ENCODE data around the gene BABAM2. TPM values are rescaled to one million over a fixed set of nuclear protein-coding genes. Genes with fewer than 3 reads are reported as not detected.

BABAM2 gene
- total RNA-seq, 1 experiment from 2014 or later, result 46.1 TPM

DNA sequence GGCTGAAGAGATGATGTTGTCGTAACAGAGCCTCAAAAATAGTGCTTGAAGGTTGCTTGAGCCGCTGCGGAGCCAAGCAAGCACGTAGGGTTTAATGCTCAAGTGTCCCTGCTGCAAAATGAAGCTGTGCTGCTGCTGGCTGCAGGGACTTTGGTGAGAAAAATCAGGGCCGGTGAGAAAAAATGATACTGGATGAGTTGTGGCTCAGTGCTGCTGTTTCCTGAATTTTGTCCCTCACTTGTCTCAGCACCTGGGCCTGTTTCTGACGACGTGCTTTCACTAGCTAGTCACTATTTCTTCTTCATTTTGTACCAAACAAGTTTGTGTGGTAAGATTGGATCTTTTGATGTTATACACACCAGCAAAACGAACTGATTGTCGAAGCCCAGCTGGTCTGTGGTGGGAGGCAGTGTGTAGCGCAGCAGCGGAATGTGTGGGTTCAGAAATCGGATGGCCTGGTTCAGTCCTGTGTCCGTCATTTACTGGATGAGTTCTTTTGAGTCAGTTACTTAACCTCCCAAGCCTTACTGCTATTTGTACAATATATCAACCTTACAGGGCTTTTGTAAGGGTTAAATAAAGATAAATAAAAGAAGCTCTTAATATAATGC, 329.3 kb downstream of the BABAM2 start:
- no peak overlapping the region for H2AFZ ChIP-seq
- H3K4me1 ChIP-seq (replicated peaks; ENCODE audit: insufficient read depth), result peaks cover 19% of the 10 kb centered on the region
- H4K20me1 ChIP-seq (ENCODE audit: insufficient read depth), result 0 out of 2 replicates have a peak, but pooled peaks cover 4% of the 10 kb centered on the region
- H3K79me2 ChIP-seq (ENCODE audit: low read depth), result no peaks in the 10 kb centered on the region
- CTCF ChIA-PET, result no interaction called here
- H3K4me2 ChIP-seq, result no peak overlapping the region
- peaks cover 4% of the 10 kb centered on the region; the same call in 1 of the 2 replicates for H3F3A ChIP-seq (ENCODE audit: insufficient read depth, low read depth)
- no peaks in the 10 kb centered on the region for H3K9me2 ChIP-seq (ENCODE audit: insufficient read depth)
- no peaks in the 10 kb centered on the region for H3K27me3 ChIP-seq (ENCODE audit: insufficient read depth, low read depth)
- POLR2A ChIA-PET (ENCODE audit: unreplicated experiment), result interaction anchor here (0.6 kb wide), 1 partner anchor 20 kb away, joined by 3 read pairs; no protein-coding TSS in a partner anchor
- no peaks in the 10 kb centered on the region for H3K9me3 ChIP-seq (ENCODE audit: insufficient read depth, low read depth)
- intact Hi-C loops (cut with micrococcal nuclease; ENCODE audit: unreplicated experiment), result no loop called here
- no peak overlapping the region for H3K4me3 ChIP-seq
- TF ChIP-seq, protein P1, sequence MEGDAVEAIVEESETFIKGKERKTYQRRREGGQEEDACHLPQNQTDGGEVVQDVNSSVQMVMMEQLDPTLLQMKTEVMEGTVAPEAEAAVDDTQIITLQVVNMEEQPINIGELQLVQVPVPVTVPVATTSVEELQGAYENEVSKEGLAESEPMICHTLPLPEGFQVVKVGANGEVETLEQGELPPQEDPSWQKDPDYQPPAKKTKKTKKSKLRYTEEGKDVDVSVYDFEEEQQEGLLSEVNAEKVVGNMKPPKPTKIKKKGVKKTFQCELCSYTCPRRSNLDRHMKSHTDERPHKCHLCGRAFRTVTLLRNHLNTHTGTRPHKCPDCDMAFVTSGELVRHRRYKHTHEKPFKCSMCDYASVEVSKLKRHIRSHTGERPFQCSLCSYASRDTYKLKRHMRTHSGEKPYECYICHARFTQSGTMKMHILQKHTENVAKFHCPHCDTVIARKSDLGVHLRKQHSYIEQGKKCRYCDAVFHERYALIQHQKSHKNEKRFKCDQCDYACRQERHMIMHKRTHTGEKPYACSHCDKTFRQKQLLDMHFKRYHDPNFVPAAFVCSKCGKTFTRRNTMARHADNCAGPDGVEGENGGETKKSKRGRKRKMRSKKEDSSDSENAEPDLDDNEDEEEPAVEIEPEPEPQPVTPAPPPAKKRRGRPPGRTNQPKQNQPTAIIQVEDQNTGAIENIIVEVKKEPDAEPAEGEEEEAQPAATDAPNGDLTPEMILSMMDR (conservative IDR thresholded peaks at IDR 0.05), result no peak
- TF ChIP-seq EZH2 (IDR thresholded peaks at IDR 0.05; ENCODE audit: low read depth), result no peak
- no peak for DNase-seq
- no peaks in the 10 kb centered on the region for H3K36me3 ChIP-seq (ENCODE audit: low read depth)
- H3K27ac ChIP-seq, result no peak overlapping the region
- no TSS peak for BruUV-seq (replicated peaks)

DNA sequence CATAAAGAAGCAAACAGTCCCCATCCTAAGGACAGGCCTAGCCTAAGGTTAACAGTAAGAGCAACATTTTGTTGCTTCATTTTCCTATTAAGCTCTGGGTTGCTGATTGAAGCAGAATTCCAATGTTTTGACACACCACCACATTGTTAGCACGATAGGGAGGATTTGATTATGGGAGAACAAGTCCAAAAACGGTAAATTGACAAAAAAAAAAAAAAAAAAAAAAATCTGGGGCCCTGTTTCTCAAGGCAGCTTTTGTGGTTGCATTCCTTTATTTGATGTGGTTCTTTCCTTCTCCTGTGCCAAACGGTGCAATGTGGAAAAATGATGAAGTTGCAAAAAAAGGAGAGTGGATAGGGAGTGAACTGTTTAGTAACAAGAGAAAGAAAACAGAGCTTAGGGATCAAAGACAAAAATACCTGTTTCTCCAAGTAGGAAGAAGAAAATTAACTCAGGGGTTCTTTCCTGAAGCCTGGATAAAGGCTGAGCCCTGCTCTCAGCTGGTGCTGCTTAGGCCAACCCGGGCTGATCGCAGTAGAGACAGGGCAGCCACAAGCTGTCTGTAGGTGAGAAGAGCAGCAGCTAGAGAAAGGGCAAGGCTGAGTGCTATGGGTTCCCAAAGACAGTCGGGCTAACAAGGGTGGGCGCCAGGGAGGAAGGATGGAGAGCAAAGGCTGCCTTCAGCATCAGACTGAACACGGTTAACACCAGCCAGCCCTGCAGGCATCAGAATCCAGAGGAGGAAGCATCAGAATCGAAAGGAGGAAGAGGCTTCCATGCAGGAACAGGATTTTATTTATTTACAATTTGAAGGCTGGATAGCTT, 334.3 kb downstream of the BABAM2 start:
- peak overlapping the region; percentile 9; the same call in 1 of the 2 replicates for H3K27ac ChIP-seq
- no peaks in the 10 kb centered on the region for H3K27me3 ChIP-seq (ENCODE audit: insufficient read depth, low read depth)
- intact Hi-C loops (cut with micrococcal nuclease; ENCODE audit: unreplicated experiment), result no loop called here
- no TSS peak for BruUV-seq (replicated peaks)
- no peaks in the 10 kb centered on the region for H4K20me1 ChIP-seq (ENCODE audit: insufficient read depth)
- H3K79me2 ChIP-seq (ENCODE audit: low read depth), result no peaks in the 10 kb centered on the region
- peaks cover 4% of the 10 kb centered on the region; the same call in 1 of the 2 replicates for H3F3A ChIP-seq (ENCODE audit: insufficient read depth, low read depth)
- no peak overlapping the region for H3K4me3 ChIP-seq
- no peaks in the 10 kb centered on the region for H3K9me2 ChIP-seq (ENCODE audit: insufficient read depth)
- H3K9me3 ChIP-seq (ENCODE audit: insufficient read depth, low read depth), result no peaks in the 10 kb centered on the region
- TF ChIP-seq EZH2 (IDR thresholded peaks at IDR 0.05; ENCODE audit: low read depth), result no peak
- TF ChIP-seq, protein P1 (conservative IDR thresholded peaks at IDR 0.05), result no peak
- ChIA-PET CTCF (no interaction called here), POLR2A (ENCODE audit: unreplicated experiment) (interaction anchor here (0.7 kb wide), 1 partner anchor 9 kb away, joined by 6 read pairs; no protein-coding TSS in a partner anchor)
- H2AFZ ChIP-seq, result no peak overlapping the region
- H3K36me3 ChIP-seq (ENCODE audit: low read depth), result no peaks in the 10 kb centered on the region
- H3K4me2 ChIP-seq, result no peak overlapping the region
- peaks cover 19% of the 10 kb centered on the region for H3K4me1 ChIP-seq (replicated peaks; ENCODE audit: insufficient read depth)
- peak in 1 of 2 experiments; percentile 58 for DNase-seq

DNA sequence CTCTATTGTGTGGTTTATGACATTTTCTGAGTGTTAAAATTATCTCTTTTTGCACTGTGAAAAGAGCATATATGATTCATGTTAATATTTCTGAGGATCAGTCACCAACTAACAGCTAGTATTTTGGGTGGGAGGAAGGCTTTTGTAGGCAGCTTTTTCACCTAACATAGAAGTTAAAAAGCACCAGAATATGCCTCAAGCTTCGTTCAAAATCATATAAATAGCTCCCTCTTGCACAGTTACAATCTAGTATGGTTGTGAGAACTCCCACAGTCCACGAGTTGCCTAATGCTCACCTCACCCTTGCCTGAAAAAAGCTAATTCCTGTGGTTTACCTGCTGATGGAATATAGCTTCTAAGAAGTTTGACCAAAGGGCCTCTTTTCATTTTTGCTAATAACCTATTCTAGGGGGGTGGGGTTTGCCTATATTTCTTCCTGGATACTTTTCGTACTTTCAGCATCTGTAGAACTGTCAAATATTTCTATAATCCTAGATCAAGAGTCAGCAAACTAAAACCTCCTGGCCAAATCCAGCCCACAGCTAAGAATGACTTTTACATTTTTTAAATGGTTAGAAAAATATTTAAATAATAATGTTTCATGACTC, 335.0 kb downstream of the BABAM2 start:
- CTCF ChIA-PET, result no interaction called here
- H3K27me3 ChIP-seq (ENCODE audit: insufficient read depth, low read depth), result no peaks in the 10 kb centered on the region
- H3K79me2 ChIP-seq (ENCODE audit: low read depth), result no peaks in the 10 kb centered on the region
- H2AFZ ChIP-seq, result no peak overlapping the region
- H3K4me2 ChIP-seq, result no peak overlapping the region
- peaks cover 3% of the 10 kb centered on the region; the same call in 1 of the 2 replicates for H3K9me2 ChIP-seq (ENCODE audit: insufficient read depth)
- H4K20me1 ChIP-seq (ENCODE audit: insufficient read depth), result no peaks in the 10 kb centered on the region
- intact Hi-C loops (cut with micrococcal nuclease; ENCODE audit: unreplicated experiment), result no loop called here
- no peak for TF ChIP-seq EZH2 (IDR thresholded peaks at IDR 0.05; ENCODE audit: low read depth)
- TF ChIP-seq, protein P1 (conservative IDR thresholded peaks at IDR 0.05), result no peak
- peaks cover 4% of the 10 kb centered on the region; the same call in 1 of the 2 replicates for H3F3A ChIP-seq (ENCODE audit: insufficient read depth, low read depth)
- H3K36me3 ChIP-seq (ENCODE audit: low read depth), result no peaks in the 10 kb centered on the region
- H3K9me3 ChIP-seq (ENCODE audit: insufficient read depth, low read depth), result no peaks in the 10 kb centered on the region
- H3K27ac ChIP-seq, result no peak overlapping the region
- DNase-seq, result peak in 1 of 2 experiments; percentile 42
- no TSS peak for BruUV-seq (replicated peaks)
- POLR2A ChIA-PET (ENCODE audit: unreplicated experiment), result interaction anchor here (0.6 to 0.7 kb wide), 2 partner anchors 9 to 14 kb away, joined by 6 read pairs; no protein-coding TSS in a partner anchor
- H3K4me3 ChIP-seq, result no peak overlapping the region
- H3K4me1 ChIP-seq (replicated peaks; ENCODE audit: insufficient read depth), result peaks cover 19% of the 10 kb centered on the region
